ENCODE measurements around the gene DNAJC16. TPM values are rescaled to one million over a fixed set of nuclear protein-coding genes. Genes with fewer than 3 reads are reported as not detected.

Gene DNAJC16
- total and polyA plus RNA-seq, 9 of the 15 experiments (the other 6 are each of a cell fraction or from before 2014, with no cell fraction given) = 6.9 to 16.8 (median 12.8) TPM

DNA sequence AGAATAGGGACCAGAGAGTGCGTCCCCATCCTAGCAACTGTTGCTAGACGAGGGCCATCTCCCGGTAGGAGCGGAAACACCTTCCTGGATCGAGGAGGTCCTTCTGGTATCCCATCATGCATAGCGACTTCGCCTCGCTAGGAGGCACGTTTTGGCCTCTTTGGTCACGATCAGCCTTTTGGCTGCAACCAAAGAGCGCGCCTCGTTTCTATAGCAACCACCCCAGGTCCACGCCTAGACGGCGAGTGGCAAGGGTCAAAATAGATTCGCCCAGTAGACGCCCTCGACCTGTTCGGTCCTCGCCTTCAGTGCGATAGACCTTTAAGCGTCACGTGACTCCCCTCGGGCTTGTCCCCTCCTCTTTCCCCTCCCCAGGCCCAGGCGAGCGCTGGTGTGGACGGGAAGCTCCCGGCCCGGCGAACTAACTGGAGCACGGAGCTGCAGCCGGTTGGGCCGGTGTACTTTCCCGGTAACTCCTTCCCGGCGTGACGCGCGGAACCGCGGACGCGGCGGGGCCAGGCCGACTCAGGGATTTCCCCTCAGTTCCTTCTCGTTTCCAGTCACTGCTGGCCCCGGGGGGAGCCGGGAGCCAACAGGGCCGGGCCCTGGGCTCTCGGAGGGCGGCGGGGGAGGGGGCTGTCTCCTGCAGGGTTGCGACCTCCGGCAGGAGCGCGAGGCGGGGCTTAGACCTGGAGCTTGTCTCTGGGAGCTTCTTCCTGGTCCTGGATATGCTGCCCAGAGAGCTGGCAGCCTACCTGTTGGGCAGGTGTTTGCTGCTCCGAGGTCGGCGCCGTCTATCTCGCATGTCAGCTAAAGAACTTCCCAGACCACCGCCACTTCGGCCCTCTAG lies at the start of gene DNAJC16 (continued):
- TF ChIP-seq RB1 (IDR thresholded peaks at IDR 0.05; ENCODE audit: low read depth) (peak; percentile 59; the same call in 1 of the 2 replicates), TSC22D4 (tag; IDR thresholded peaks at IDR 0.05) (no peak), ZEB2 (IDR thresholded peaks at IDR 0.05) (peak; percentile 67; the same call in 1 of the 2 replicates), HNRNPUL1 (IDR thresholded peaks at IDR 0.05; ENCODE audit: low read length) (no peak), KLF16 (IDR thresholded peaks at IDR 0.05) (peak; percentile 79; the same call in 1 of the 2 replicates), GTF2F1 (IDR thresholded peaks at IDR 0.05; ENCODE audit: low read depth, low read length) (peak; percentile 59; the same call in 1 of the 2 replicates), RFX5 (IDR thresholded peaks at IDR 0.05; ENCODE audit: low read depth, low read length) (0 out of 2 replicates have a peak, but pooled peaks have one; percentile 42), CBFA2T2 (conservative IDR thresholded peaks at IDR 0.05) (peak; percentile 97), UBTF (IDR thresholded peaks at IDR 0.05; ENCODE audit: borderline replicate concordance in 1 of 2, low read depth in 2 of 2, low read length in 2 of 2) (peak; percentile 95 to 97), RREB1 (CRISPR knock-in tag; IDR thresholded peaks at IDR 0.05) (peak; percentile 84; the same call in 1 of the 2 replicates), ZNF444 (CRISPR knock-in tag; IDR thresholded peaks at IDR 0.05) (no peak)
- TF ChIP-seq, protein P1, sequence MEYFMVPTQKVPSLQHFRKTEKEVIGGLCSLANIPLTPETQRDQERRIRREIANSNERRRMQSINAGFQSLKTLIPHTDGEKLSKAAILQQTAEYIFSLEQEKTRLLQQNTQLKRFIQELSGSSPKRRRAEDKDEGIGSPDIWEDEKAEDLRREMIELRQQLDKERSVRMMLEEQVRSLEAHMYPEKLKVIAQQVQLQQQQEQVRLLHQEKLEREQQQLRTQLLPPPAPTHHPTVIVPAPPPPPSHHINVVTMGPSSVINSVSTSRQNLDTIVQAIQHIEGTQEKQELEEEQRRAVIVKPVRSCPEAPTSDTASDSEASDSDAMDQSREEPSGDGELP (CRISPR knock-in tag; IDR thresholded peaks at IDR 0.05; ENCODE audit: borderline replicate concordance) = peak; percentile 95
- TF ChIP-seq, protein P2, sequence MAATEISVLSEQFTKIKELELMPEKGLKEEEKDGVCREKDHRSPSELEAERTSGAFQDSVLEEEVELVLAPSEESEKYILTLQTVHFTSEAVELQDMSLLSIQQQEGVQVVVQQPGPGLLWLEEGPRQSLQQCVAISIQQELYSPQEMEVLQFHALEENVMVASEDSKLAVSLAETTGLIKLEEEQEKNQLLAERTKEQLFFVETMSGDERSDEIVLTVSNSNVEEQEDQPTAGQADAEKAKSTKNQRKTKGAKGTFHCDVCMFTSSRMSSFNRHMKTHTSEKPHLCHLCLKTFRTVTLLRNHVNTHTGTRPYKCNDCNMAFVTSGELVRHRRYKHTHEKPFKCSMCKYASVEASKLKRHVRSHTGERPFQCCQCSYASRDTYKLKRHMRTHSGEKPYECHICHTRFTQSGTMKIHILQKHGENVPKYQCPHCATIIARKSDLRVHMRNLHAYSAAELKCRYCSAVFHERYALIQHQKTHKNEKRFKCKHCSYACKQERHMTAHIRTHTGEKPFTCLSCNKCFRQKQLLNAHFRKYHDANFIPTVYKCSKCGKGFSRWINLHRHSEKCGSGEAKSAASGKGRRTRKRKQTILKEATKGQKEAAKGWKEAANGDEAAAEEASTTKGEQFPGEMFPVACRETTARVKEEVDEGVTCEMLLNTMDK (IDR thresholded peaks at IDR 0.05; ENCODE audit: borderline replicate concordance, insufficient read depth, low read depth, low read length, poor library complexity, severe bottlenecking) = peak; percentile 23

Measured in K562 (cell line).